COLO668 (cell line): ENCODE results near the gene CACNA2D1.

ENCODE experiments used
- DNase-seq: peaks from one replicate; lab custom pipeline; 2025; ENCODE audit not compliant: unreplicated experiment; lab: John Stamatoyannopoulos, UW

Gene CACNA2D1

DNA sequence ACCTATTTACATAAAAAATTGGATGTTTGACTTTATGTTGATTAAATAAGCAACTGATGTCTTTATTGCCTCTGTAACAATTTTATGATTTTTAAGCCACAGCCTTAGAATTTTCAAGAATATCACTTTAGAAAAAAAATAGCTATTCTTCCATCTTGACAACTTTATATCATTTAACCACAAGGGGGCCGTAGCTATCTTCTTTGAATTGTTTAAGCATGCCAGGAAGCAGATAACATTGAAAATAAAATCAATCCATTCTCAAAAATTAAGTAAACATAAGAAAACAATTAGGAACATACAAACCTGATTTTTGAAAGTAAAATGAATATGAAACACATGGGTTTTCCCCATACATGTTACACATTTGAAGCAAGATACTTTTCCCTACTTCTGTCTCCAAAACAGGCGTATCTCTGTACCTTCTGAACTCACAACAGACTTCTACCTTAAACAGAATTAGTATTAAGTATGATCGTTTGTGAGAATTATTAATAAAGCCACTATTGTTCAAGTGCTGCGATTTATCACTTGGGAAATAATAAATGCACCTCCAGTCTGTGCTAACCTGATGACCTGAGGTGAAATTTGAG is 209.0 kb downstream of the CACNA2D1 start:
- no peak for DNase-seq

DNA sequence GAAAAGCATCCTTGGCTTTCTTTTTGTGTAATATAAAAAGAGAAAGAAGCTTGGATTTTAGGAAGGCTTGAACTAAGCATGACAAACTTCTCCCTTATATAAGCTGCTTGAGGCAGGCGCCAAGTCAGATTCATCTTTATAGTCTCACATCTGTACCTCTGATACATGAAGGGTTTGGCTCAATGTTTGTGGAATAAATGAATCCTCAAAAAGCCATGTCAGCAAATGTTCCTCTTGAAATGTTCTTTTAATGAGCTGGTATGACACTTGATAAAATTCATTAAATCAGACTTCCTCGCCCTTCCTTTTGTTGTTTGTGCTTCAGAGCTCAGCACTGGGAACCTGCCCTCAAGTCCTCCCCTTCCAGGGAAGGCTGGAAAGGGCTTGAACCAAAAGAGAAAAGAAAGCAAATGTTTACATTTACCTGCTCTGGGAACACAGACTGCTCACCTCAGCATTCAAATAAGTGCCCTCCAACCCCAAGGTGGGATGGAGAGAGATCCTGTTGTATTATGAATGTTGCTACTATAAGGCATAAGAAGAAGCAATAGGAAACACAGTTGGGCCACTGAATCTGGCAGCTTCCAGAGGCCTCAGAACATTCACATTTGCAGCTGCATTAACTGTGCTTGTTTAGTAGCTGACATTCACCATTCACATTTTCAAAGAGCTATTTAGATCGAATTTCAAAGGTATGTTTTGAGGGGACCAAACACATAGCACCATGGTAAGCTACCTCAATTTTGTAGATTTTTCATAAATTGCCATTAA is 212.6 kb downstream of the CACNA2D1 start:
- DNase-seq = no peak

DNA sequence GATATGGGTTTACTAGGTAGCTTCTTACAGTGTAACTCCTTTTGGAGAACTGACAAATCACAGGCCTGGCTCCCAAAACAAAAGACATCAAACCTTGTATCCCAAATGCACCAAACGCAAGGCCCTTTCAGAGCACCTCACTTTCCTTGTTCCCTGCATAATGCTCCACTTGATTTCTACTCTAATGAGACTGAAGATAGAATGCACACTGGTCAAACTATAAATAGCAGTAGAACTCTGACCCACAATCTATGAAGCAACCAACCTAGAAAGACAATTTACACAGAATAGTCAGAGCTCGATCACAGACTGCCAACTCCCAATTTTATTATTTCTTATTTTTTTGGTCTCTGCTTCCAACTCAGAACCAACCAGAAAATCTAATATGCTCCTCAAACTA is 214.4 kb downstream of the CACNA2D1 start:
- no peak for DNase-seq

DNA sequence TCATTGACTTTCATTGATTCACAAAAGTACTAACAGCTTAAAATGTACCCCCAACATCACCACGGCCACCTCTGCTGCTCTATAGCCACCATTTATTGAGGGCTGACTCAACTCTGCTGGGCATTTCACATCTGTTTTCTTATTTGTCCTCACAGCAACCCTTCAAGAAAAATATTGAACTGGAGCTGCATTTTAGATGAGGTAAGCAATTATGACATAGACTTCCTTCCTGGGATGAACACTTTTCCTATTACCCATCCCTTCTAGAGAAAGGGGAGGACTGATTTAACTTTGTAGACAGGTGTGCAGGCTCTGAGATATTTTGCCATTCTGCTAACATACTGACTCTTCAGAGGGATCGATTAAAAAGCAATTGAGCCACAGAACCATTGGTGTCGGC is 217.4 kb downstream of the CACNA2D1 start:
- no peak for DNase-seq

DNA sequence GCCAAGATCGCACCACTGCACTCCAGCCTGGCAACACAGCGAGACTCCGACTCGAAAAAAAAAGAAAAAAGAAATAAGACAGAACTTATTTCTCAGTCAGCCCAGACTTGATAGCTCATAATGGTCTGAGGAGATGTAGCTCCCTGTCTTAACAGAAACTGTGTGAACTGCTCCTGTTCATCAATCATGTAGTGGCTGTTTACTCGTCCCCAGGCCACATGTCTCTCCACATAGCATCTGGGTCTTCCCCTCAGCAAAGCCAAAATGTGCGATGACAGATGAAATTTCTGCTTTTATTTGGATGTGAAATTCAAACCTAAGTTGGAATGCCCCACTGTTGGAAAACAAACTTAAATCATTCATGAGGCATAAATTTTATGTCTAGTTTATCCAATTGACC is 219.0 kb downstream of the CACNA2D1 start:
- DNase-seq = no peak

DNA sequence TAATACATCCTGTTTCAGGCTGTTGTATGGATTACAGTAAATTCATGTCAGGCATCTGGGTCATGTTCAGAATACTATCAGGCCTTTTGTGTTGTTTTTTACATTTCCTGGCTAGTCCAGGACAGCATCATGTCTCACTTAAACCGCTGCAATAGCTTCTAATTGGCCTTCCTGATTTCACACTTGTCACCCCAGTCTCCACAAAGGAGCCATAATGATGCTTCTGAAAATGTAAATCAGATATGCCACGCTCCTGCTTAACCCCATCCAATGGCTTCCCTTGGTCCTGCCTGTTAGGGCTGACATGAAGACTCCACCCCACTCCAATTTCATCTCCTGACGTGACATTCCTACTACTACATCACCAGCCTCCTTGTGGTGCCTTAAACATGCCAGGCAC is 220.0 kb downstream of the CACNA2D1 start:
- no peak for DNase-seq

DNA sequence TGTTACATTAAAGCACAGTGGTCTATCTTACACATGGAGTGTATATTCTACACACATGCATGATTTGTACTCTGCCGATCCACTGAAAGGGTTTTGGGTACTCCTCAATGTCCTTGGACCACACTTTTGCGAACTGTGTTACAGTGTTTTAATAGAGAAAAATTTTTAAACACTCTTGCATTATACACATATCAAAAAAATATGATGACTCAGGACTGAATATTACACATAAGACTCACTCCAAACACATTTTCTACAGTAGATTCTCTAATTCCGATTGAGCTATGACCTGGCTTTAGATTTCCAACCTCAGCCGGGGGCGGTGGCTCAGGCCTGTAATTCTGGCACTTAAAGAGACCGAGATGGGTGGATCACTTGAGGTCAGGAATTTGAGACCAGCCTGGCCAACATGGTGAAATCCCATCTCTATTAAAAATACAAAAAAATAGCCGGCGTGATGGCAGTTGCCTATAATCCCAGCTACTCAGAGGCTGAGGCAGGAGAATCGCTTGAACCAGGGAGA is 222.4 kb downstream of the CACNA2D1 start:
- no peak for DNase-seq

DNA sequence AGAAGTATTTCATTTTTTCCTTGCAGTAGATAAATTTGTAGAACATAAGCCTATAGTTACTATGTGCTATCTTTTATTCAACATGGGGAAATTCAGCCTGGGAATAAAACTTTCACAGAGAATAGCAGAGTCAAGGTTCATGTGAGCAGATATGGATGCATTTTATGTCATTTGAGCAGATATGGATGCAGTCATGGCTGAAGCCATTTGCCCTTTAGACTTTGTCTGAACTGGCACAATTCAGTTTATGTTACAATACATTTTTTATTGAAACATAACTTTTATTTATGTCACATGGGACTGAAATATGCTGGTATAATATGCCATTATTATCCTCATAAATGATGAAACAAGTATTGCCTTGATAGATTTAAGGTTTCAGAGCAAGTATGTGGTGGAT is 231.1 kb downstream of the CACNA2D1 start:
- no peak for DNase-seq

DNA sequence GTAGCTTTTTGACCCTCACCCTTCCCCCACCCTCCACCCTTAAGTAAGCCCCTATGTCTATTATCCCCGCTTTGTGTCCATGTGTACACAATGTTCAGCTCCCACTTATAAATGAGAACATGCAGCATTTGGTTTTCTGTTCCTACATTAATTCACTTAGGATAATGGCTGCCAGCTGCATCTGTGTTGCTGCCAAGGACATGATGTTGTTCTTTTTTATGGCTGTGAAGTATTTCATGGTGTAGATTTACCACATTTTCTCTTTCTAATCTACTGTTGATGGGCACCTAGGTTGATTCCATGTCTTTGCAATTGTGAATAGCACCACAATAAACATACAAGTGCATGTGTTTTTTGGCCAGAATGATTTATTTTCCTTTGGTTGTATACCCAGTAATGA is 232.2 kb downstream of the CACNA2D1 start:
- DNase-seq = no peak

DNA sequence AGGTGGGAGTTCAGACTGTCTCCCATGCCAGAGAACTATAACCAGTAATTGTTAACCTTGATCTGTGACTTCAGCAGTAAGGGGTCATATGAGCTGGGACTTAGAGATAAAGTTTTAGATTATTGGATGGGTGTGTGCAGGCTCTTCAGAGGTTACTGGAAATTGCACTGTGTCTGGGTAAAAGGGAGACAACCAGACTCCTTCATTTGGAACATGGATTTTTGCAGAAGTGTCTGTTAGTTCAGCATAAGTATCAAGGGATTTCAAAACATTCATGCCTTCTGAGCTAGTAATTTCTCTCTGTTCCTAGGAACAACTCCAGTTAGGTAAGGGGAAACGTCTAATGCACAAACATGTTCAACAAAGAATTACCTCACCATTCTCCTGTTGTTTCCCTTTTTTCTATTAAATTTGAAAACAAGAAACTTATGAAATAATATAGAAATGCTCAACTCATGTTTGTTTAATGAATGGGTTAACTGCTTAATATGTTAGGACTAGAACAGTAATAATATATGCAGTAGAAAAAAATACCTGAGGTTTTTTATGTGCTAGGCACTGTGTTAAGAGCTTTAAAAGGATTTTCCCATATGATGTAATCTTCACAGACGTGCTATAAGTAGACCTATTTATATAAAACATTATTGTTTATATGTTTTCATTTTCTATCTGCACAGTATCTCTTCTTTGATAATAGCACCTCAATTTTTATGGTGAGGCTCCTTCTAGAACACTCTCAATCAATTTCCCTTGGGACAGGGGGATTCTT is 233.0 kb downstream of the CACNA2D1 start:
- DNase-seq = no peak

DNA sequence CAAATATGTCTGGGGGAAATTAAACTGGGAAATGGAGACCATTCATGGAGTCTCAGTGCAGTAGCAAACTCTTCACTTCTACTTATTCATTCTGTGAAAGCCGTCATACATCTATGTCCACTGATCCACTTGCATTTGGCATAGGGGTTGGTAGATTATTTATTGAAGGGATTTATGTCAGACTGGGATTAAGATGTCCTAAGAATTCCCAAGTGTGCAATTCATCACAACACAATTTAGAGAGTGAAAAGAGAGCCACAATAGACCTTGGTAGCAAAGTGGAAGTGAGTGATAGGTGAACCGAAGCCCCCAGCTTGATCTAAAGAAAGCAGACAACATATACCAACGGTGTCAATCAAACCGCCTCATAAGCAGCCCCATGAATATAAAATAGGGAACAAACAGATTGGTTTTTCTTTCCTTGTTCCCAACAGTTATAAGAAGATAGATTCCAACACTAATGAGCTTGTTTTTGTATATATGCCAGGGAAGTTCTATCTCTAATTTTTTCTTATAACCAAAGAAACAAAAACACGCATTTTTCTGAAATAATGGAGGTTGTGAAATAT is 234.3 kb downstream of the CACNA2D1 start:
- DNase-seq = no peak

DNA sequence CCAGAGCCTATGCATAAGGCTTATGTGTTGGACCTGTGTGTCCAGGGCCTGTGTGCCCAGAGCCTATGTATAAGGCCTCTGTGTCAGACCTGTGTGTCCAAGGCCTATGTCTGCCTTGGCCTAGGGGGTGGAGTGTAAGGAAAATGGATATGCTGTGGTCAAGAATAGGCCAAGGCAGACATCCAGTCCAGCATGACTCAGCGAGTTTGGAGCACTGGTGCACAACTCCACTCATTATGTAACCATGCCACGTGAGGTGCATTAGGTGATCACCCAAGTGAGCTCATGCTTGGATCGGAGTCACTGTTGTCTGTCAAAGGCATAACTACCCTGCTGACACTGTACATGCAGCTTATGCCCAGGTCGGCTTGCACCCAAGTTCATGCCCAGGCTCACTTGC is 238.9 kb downstream of the CACNA2D1 start:
- no peak for DNase-seq

DNA sequence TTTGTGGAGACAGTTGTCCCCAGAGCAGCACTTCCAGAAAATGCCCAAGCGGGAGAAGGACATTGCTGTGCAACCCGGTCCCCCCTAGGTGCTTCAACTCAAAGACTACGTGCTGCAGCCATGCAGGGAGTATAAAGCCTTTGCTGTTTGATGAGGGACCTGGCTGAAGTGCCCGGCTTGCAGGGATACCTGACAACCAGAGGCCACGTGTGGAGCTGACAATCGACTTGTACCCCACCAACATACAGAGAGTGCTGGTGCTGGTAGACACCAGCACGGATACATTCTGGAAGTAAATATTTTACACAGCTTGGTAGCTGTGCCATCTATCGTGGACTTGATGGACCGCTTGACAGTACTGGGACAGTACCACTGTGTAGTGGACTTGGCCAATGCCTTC is 240.6 kb downstream of the CACNA2D1 start:
- no peak for DNase-seq

DNA sequence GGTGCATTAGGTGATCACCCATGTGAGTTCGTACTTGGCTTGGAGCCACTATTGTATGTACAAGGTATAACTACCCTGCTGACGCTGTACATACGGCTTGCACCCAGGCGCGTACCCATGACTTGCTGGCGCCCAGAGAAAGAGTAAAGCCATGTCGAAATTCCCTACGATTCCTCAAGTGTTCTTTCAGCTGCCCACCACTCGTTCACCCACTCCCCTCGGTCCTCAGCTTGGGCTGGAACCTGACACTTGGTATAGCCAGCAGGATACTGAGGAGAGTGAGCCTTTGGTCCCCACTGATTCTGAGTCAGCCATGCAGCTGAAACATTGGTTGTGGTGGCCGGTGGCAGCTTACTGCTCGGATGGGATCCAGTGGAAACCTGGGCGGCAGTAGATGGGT is 241.5 kb downstream of the CACNA2D1 start:
- DNase-seq = no peak

DNA sequence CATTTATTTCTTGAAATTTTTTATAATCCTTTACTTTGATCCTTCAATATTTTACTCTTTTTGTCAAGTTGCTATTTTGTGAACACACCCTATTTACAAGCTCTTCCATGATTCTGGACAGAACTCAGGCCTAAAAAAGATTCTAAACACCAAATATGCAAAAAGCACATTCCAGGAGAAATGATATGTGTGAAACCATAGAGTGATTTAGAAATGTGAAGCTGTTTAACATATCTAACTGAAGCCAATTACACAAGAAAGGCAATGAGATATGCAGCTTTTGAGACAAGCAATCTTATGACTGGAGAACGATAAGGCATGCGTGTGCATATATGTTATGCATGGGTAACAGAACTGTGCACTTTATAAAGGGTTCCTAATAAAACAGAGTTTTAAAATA is 243.0 kb downstream of the CACNA2D1 start:
- DNase-seq = no peak

DNA sequence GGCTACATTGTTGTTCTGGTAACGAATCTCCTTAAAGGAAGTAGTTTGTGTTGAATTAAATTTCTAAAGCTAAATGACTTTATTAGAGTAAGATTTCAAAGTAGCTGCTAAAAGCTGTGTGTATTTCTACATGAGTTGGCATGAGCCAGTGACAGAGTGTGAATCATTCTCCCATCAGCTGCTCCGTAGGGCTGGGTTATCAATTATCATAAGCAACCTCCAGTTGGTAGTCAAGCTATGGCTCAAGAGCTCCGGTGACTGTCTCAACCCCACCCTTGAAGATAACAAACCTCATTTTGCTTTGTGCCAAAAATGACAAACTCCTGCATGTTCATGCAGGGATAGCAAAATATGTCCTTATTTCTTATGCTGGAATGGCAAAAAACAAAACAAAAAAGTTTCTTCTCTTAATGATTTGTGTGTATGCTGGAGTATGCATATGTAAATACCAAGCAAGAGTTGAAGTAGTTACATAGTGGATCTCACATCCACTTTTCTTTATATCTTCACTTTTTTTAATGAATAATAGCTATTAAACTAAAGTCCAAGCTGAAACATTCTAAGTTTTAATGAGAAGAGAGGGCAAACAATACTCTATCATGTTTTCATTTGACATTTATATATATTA is 249.4 kb downstream of the CACNA2D1 start:
- DNase-seq = no peak

DNA sequence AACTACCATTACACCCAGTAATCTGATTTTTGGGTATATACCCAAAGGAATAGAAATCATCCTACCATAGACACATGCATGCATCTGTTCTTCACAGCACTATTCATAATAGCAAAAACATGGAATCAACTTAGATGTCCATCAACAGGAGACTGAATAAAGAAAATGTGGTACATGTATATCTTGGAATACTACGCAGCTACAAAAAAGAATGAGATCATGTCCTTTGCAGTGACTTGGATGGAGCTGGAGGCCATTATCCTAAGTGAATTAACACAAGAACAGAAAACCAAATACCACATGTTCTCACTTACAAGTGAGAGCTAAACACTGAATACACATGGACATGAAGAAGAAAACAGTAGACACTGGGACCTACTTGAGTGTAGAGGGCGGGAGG is 254.9 kb downstream of the CACNA2D1 start:
- DNase-seq = no peak

DNA sequence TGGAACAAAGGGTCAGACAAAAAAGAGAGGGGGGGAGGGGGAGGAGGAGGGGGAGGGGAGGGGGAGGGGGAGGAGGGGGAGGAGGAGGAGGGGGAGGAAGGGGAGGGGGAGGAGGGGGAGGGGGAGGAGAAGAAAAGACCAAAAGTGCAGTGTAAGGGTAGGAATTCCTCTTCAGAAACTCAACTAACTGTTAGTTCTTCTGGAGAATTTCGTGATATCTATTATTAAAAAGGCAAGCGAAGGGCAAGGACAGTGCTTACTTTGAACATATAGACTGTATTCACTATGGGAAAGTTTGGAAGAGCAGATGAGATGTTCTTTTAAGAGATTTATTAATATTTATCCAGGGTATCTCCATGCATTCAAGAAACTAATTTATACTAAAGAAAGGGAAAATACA is 258.1 kb downstream of the CACNA2D1 start:
- DNase-seq = no peak

DNA sequence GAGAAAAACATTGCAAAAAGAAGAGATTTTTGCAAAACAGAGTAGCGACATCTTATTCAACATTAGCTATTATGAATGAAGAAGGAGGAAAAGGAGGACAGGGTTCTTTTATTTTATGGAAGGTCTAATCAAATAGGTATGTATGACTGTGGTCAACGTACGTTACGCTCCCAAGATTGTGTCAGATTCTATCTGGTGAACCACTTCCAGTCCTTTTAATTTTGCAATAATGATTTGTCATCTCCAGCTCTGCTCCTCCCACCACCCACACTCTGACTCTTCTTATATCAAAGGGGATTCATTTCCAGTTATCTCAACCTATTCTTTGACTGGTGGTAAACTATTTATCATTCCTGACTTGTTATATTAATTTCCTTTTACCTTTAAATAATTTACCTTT is 259.9 kb downstream of the CACNA2D1 start:
- no peak for DNase-seq

DNA sequence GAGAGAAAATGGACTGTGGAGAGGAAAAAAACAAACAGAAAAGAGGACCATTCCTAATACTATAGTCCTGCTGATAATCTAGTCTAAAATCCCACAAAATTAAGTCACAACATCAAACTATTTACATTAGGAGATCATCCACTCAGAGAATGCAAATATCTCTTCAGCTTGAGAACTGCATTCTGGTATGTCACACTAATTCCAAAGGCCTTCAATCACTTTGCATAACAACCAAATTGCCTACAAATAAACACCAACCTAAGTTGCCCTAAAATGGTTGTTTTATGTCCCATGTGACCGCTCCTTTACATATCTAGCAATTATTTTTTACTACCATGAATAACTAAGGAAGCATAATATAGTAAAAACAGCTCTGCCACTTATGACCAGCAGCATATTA is 264.3 kb downstream of the CACNA2D1 start:
- no peak for DNase-seq

DNA sequence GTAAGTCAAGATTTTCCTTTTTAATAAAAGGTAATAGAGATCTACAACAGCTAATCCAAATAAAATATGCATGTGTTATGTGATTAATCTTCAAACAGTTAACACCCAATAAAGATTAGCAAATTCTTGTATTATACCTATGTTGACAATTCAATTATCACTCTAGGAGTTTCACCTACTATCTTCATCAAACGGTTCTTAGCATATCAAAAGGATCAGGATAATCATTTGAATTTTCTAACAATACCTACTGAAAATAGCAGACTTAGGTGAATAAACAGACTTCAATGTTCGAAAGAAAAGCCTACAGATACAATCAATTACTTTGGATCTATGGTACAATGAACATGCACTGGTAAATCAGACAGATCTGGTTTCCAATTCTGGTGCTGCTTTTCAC is 268.3 kb downstream of the CACNA2D1 start:
- no peak for DNase-seq
